ENCODE data around the gene NDUFB7. TPM values are rescaled to one million over a fixed set of nuclear protein-coding genes. Genes with fewer than 3 reads are reported as not detected.
"Not testable (repeated sequence)": the region's sequence is repeated elsewhere in the genome, so short reads cannot be mapped to it uniquely, and the experiment has no call there.

NDUFB7 gene
- total RNA-seq, 2 experiments from 2014 or later: 141 to 282 TPM

DNA sequence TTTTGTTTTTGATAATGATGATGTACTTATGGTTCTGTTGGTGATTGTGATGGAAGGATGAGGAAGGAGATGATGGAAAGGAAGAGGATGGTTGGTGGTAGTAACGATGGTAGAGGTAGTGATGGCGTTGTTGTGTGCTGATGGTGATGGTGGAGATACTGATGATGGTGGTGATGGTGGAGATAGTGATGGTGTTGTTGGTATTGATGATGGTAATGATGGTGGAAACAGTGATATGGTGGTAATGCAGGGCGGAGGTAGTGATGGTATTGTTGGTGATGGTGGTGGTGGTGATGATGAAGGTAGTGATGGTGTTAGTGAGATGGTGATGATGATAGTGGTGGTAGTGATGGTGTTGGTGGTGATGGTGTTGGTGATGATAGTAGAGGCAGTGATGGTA lies 23.7 kb upstream of the NDUFB7 start:
- TF ChIP-seq EZH2phosphoT487 (IDR thresholded peaks at IDR 0.05; ENCODE audit: borderline replicate concordance, low read depth, low read length): no peak
- TF ChIP-seq, protein P1, sequence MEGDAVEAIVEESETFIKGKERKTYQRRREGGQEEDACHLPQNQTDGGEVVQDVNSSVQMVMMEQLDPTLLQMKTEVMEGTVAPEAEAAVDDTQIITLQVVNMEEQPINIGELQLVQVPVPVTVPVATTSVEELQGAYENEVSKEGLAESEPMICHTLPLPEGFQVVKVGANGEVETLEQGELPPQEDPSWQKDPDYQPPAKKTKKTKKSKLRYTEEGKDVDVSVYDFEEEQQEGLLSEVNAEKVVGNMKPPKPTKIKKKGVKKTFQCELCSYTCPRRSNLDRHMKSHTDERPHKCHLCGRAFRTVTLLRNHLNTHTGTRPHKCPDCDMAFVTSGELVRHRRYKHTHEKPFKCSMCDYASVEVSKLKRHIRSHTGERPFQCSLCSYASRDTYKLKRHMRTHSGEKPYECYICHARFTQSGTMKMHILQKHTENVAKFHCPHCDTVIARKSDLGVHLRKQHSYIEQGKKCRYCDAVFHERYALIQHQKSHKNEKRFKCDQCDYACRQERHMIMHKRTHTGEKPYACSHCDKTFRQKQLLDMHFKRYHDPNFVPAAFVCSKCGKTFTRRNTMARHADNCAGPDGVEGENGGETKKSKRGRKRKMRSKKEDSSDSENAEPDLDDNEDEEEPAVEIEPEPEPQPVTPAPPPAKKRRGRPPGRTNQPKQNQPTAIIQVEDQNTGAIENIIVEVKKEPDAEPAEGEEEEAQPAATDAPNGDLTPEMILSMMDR (conservative IDR thresholded peaks at IDR 0.05; ENCODE audit: low read length): no peak
- Histone ChIP-seq H3K36me3 (ENCODE audit: insufficient read depth, low read length) (peaks cover 94% of the 10 kb centered on the region), H3K4me2 (ENCODE audit: low read length) (no peak overlapping the region), H3K9me3 (ENCODE audit: low read length) (peaks cover 5% of the 10 kb centered on the region; the same call in 1 of the 2 replicates), H3K79me2 (ENCODE audit: insufficient read depth, low read depth, low read length) (peaks cover 14% of the 10 kb centered on the region; the same call in 1 of the 2 replicates), H3K27ac (ENCODE audit: low read depth, low read length, poor library complexity, severe bottlenecking) (no peak overlapping the region), H3K9me2 (ENCODE audit: insufficient read depth, low read length) (no peaks in the 10 kb centered on the region), H3K4me3 (ENCODE audit: low read depth, low read length, poor library complexity, severe bottlenecking) (no peak overlapping the region), H2AFZ (ENCODE audit: low read length) (no peak overlapping the region), H4K20me1 (ENCODE audit: insufficient read depth, low read length) (no peaks in the 10 kb centered on the region), H3K4me1 (ENCODE audit: insufficient read depth, low read length, poor library complexity, severe bottlenecking) (peaks cover 11% of the 10 kb centered on the region)
- no peak for DNase-seq (ENCODE audit: low spot score)
- no TSS peak for BruUV-seq (replicated peaks)
- POLR2A ChIA-PET: no interaction called here
- intact Hi-C loops (cut with micrococcal nuclease; ENCODE audit: unreplicated experiment): no loop called here
- CTCF ChIA-PET (ENCODE audit: unreplicated experiment): no interaction called here

DNA sequence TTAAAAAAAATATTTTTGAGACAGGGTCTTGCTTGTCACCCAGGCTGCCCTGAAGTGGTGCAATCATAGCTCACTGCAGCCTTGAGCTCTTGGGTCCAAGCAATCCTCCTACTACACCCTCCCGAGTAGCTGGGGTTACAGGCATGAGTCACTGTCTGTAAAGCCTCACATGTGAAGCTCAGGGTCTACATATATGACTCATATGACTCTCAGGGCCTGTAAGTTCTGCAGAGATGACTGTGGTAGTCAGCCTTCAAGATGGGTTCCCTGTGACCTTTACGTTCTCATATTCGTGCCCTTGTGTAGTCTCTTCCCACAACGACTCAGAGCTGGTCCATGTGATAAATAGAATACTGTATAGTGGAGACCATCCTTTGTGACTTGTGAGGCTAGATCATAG lies 17.6 kb upstream of the NDUFB7 start:
- H3K79me2 ChIP-seq (ENCODE audit: insufficient read depth, low read depth, low read length): peaks cover 37% of the 10 kb centered on the region
- H3K9me3 ChIP-seq (ENCODE audit: low read length); CTCF ChIA-PET (ENCODE audit: unreplicated experiment); H3K4me2 ChIP-seq (ENCODE audit: low read length); DNase-seq (ENCODE audit: low spot score); H2AFZ ChIP-seq (ENCODE audit: low read length); BruUV-seq (replicated peaks); H3K27ac ChIP-seq (ENCODE audit: low read depth, low read length, poor library complexity, severe bottlenecking); H3K4me3 ChIP-seq (ENCODE audit: low read depth, low read length, poor library complexity, severe bottlenecking); intact Hi-C loops (cut with micrococcal nuclease; ENCODE audit: unreplicated experiment); H4K20me1 ChIP-seq (ENCODE audit: insufficient read depth, low read length); POLR2A ChIA-PET; H3K9me2 ChIP-seq (ENCODE audit: insufficient read depth, low read length): not testable (repeated sequence)
- peaks cover 39% of the 10 kb centered on the region for H3K4me1 ChIP-seq (ENCODE audit: insufficient read depth, low read length, poor library complexity, severe bottlenecking)
- peaks cover 55% of the 10 kb centered on the region for H3K36me3 ChIP-seq (ENCODE audit: insufficient read depth, low read length)

DNA sequence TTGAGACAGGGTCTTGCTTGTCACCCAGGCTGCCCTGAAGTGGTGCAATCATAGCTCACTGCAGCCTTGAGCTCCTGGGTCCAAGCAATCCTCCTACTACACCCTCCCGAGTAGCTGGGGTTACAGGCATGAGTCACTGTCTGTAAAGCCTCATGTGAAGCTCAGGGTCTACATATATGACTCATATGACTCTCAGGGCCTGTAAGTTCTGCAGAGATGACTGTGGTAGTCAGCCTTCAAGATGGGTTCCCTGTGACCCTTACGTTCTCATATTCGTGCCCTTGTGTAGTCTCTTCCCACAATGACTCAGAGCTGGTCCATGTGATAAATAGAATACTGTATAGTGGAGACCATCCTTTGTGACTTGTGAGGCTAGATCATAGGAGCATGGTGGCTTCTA lies 13.3 kb upstream of the NDUFB7 start:
- H3K9me2 ChIP-seq (ENCODE audit: insufficient read depth, low read length); intact Hi-C loops (cut with micrococcal nuclease; ENCODE audit: unreplicated experiment); CTCF ChIA-PET (ENCODE audit: unreplicated experiment); H4K20me1 ChIP-seq (ENCODE audit: insufficient read depth, low read length); H3K9me3 ChIP-seq (ENCODE audit: low read length); DNase-seq (ENCODE audit: low spot score); H2AFZ ChIP-seq (ENCODE audit: low read length): not testable (repeated sequence)
- Histone ChIP-seq H3K4me3 (ENCODE audit: low read depth, low read length, poor library complexity, severe bottlenecking) (peak overlapping the region; percentile 74), H3K4me2 (ENCODE audit: low read length) (peak overlapping the region; percentile 66), H3K36me3 (ENCODE audit: insufficient read depth, low read length) (peaks cover 18% of the 10 kb centered on the region), H3K4me1 (ENCODE audit: insufficient read depth, low read length, poor library complexity, severe bottlenecking) (peaks cover 54% of the 10 kb centered on the region), H3K79me2 (ENCODE audit: insufficient read depth, low read depth, low read length) (peaks cover 50% of the 10 kb centered on the region), H3K27ac (ENCODE audit: low read depth, low read length, poor library complexity, severe bottlenecking) (peak overlapping the region; percentile 6)
- TSS peak; percentile 59 for BruUV-seq (replicated peaks)
- POLR2A ChIA-PET: interaction anchor here (1.0 kb wide), 1 partner anchor 21 kb away, joined by 6 read pairs; no protein-coding TSS in a partner anchor

DNA sequence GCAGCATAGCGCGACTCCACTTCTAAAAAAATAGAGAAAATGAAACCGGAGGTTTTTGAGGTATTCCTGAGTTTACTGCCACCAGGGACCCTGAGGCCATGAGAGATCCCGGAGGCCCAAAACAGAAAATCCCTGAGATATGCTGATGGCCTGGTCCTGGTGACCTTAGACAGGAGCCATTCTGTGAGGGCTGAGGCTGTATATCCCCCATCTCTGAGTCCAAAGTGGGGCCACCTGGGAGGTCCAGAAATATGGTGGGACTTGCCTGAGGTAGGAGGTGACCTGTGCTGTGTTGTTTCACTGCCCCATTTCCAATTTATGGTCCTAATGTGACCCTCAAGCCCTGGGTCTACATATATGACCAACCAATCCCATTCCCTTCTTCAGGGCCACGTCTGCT lies 12.5 kb upstream of the NDUFB7 start:
- peaks cover 18% of the 10 kb centered on the region for H3K36me3 ChIP-seq (ENCODE audit: insufficient read depth, low read length)
- peak overlapping the region; percentile 68 for H3K27ac ChIP-seq (ENCODE audit: low read depth, low read length, poor library complexity, severe bottlenecking)
- H3K4me1 ChIP-seq (ENCODE audit: insufficient read depth, low read length, poor library complexity, severe bottlenecking): peaks cover 60% of the 10 kb centered on the region
- H2AFZ ChIP-seq (ENCODE audit: low read length); H3K9me3 ChIP-seq (ENCODE audit: low read length); DNase-seq (ENCODE audit: low spot score); BruUV-seq (replicated peaks); POLR2A ChIA-PET; intact Hi-C loops (cut with micrococcal nuclease; ENCODE audit: unreplicated experiment); H4K20me1 ChIP-seq (ENCODE audit: insufficient read depth, low read length); H3K9me2 ChIP-seq (ENCODE audit: insufficient read depth, low read length); CTCF ChIA-PET (ENCODE audit: unreplicated experiment): not testable (repeated sequence)
- H3K4me2 ChIP-seq (ENCODE audit: low read length): peak overlapping the region; percentile 66
- peaks cover 50% of the 10 kb centered on the region for H3K79me2 ChIP-seq (ENCODE audit: insufficient read depth, low read depth, low read length)
- H3K4me3 ChIP-seq (ENCODE audit: low read depth, low read length, poor library complexity, severe bottlenecking): peak overlapping the region; percentile 74
